NCI-H774 (cell line): ENCODE results near the gene HSD17B13.

Experiments
- DNase-seq: peaks from one replicate; lab custom pipeline; 2025; lab: John Stamatoyannopoulos, UW

Gene HSD17B13

DNA sequence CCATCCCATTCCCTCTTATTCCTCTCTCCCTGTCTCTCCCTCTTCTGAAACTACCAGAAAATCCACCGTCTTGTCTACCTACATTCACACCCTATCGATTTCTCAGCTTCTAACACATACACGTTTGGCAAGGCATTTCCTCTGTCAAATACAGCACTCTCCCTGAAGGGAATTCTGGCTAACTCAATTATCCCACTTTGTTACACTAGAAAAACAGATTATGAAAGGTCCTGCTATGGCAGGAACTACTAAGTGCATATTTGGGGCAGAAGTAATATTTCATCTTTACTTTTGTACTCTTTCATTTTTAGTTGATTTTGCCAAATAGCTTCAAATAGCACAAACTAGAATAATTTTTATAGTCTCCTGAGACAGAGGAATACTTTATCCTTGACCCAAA lies 55.7 kb downstream of the HSD17B13 start:
- DNase-seq, result no peak

DNA sequence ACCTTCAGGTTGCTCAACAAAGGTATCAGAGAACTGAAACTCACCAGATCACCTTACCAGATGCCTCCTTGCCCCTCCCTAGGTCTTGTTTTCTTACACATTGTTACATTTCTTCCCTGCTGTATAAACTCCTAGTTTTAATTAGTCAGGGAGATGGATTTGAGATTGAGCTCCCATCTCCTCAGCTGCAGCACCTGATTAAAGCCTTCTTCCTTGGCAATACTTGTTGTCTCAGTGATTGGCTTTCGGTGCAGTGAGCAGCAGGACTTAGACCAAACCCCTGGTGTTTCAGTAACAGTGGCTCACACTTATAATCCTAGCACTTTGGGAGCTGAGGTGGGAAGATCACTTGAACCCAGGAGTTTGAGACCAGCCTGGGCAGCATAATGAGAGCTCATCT lies 59.8 kb downstream of the HSD17B13 start:
- DNase-seq, result no peak

GRCh38 chr4:87260477-87260876 lies 62.2 kb downstream of the HSD17B13 start:
- no peak for DNase-seq

- no peak for DNase-seq
Observed at GRCh38 chr4:87258677-87259076, 64.0 kb downstream of the HSD17B13 start.

DNA sequence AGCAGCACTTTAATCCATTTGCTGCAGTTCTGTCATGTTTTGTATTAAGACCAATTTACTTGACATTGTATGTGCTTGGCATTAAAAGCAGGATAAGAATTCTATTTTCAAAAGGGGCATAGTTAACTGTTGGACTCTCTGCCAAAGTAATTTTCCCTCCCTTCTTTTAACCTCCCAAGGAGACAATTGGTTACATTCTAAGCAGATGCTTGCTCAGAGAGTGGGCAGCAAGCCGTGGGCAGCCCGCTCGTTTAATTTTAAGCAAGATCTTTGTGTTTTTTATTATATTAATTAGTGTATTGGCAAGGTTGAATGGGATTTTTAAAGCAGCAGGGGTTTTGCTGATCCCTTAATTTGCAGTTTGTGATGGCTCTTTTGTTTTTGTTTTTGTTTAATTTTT lies 65.2 kb downstream of the HSD17B13 start:
- no peak for DNase-seq

- DNase-seq, result no peak
Observed at GRCh38 chr4:87255755-87256154, 66.9 kb downstream of the HSD17B13 start.
